Body of pancreas (tissue), 4 donors: Measurements from ENCODE around the gene ATXN1.

ENCODE experiments used
- CTCF ChIP-seq, 7 experiments: fragments of 450-650 bp in 4 of 7; fragments of 200-600 bp in 3 of 7; sonication (generic) in 3 of 7; IDR thresholded peaks; one replicate each; pipeline ENCODE4 v1.5.1; 2016 to 2019; ENCODE audit warnings: antibody characterized with exemption in 7 of 7
- POLR2A ChIP-seq, 3 donors: fragments of 450-650 bp; IDR thresholded peaks; one replicate each; pipeline ENCODE4 v1.6.1; 2016; ENCODE audit warnings: antibody characterized with exemption in 3 of 3, mild to moderate bottlenecking in 2 of 3

DNA sequence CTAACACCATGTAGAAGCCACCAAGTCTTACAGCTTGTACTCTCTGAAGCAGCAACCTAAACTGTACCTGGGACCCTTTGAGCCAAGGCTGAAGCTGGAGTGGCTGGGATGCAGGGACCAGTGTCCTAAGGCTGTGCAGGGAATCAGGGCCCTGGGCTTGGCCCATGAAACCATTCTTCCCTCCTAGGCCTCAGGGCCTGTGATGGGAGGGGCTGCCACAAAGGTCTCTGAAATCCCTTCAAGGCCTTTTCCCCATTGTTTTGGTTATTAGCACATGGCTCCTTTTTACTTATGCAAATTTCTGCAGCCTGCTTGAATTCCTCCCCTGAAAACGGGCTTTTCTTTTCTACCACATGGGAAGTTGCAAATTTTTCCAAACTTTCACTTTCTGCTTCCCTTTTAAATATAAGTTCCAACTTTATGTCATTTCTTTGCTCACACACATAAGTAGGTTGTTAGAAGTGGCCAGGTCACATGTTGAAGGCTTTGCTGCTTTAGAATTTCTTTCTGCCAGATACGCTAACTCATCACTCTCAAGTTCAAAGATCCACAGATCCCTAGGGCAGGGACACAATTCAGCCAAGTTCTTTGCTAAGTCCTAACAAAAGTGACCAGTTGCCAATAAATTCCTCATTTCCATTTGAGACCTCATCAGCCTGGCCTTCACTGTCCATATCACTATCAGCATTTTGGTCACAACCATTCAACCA is 28.2 kb upstream of the ATXN1 start:
- TF ChIP-seq CTCF (IDR thresholded peaks at IDR 0.05): no peak
- no peak for TF ChIP-seq POLR2A (IDR thresholded peaks at IDR 0.05)
